GM18499 (cell line): ENCODE measurements around the gene CHRNA3.

Experiments
- ATAC-seq: cut with Tn5 transposase; IDR thresholded peaks from one replicate; pipeline ENCODE4 v1.9.1; 2021; ENCODE audit warnings: moderate number of reproducible peaks; ENCODE audit not compliant: insufficient read depth, unreplicated experiment

The CHRNA3 gene

GRCh38 chr15:78637776-78638435, 17.1 kb upstream of the CHRNA3 start:
- ATAC-seq, result no peak

GRCh38 chr15:78636378-78636859, 15.6 kb upstream of the CHRNA3 start:
- no peak for ATAC-seq

- no peak for ATAC-seq
Measured at GRCh38 chr15:78635346-78635745, 14.6 kb upstream of the CHRNA3 start.

DNA sequence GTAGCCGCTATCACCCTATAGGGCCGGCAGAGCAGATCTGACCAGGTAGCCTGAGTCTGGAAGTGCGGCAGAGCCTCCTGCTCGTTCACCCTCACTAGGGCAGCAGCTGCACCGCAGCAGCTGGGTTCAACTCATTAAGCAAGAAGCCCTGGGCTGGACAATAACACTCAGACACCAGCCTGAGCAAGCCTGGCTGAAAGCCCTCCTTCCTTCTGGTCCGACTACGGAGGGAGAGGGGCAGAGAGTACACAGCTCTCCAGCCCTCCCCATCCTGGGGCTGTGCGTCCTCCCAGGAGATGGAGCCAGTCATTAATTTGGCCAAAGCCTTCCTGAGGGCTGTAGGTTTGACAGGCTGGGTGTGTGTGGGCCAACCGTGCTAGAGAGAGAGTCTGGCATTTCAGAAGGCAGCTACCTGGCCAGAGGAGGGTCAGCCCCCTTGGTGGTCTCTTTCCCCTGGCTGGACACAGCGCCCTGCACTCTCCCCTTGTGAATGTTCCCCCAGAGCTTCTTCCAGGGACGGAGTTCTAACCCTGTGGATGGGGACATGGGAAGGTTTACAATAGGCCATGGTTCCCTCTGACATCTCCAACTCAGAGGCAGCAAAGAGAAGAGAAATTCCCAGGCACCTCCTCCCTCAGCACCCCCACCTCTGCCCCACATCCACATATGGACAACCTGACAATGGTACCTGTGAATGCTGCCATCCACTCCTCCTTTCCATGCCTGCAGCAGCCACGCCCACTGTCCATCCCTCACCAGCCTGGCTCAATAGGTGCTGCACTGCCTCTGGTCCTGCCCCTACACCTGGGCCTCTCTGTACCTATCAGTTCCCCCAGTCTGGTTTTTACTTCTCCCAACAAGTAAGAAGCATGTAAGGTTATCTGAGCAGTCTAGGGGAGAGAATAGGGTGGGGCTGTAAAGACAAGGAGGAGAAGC, 13.7 kb upstream of the CHRNA3 start:
- ATAC-seq, result no peak

GRCh38 chr15:78633348-78633747, 12.6 kb upstream of the CHRNA3 start:
- ATAC-seq, result no peak

DNA sequence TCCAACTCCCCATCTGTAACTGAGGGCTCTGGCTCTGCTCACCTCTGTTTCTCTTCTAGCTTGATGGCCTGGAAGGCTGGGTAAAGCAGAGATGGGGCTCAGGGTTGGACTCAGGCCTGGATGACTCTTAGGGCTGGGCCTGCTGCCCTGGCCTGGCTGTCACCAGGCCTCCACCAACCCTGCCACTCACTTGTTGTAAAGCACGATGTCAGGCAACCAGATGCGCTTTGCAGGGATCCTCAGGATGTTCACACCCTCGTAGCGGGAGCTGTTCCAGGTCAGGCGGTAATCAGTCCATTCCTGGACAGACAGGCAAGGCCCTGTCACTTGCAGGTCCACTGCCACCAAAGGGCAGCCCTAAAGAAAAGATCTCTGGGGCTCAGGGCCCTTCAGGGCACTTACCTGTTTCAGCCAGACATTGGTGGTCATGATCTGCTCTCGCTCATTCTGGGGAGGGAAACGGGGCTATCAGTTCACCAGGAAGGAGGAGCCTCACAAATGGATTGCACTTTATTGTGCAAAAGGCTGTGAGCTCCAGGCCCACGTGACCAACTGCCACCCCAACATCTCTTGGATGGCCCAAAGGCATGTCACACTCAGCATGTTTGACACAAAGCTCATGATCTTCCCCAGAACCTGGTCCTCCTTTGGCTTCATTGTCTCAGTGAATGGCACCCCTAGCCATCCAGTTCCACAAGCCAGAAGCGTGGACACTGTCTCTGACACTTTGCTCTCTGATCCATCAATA, 10.3 kb upstream of the CHRNA3 start:
- ATAC-seq, result no peak

GRCh38 chr15:78629716-78630065, 8.9 kb upstream of the CHRNA3 start:
- ATAC-seq, result no peak

DNA sequence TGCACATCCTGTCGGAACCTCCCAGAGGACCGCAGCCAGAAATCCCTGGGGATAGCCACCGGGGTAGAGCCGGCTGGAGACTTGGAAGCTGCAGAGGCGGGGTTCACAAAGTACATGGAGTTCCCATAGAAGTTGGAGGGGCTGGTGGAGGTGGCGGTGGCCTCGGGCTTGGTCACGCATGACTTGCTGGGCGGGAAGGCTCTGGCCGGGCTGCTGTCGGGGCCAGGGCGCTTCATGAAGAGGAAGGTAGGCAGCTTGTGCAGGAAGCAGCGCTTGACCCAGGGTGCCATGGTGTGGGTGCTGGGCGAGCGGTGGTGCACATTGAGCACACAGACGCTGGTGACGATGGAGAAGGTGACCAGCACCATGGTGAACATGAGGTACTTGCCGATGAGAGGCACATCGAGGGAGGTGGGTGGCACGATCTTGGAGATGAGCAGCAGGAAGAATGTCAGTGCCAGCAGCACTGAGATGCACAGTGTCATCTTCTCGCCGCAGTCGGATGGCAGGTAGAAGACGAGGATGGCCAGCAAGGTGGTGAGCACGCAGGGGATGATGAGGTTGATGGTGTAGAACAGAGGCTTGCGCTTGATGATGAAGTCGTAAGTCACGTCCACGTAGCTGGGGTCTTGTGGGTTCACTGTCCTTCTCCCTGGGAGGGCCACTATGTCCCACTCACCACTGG, 8.4 kb upstream of the CHRNA3 start:
- ATAC-seq, result no peak

DNA sequence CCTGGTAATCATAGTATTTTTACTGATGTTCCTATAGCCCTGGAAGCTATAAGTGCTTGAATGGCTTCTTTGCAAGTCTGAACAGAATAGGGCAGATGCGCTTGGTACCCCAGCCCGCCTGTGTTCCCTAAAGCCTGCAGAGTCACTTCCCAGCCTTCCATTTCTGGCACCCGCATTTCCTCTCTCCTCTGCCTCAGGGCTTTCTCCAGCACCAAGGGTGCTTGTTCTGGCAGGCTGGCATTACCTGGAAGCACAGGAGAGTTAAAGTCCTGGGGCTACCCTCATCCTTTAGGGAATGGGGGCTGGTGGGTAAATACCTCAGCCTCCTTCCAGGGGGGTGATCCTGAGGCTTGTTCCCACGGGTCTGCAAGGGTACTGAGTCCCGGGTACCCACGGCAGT, 7.4 kb upstream of the CHRNA3 start:
- ATAC-seq, result no peak

- ATAC-seq, result no peak
Measured at GRCh38 chr15:78627348-78627747, 6.6 kb upstream of the CHRNA3 start.

DNA sequence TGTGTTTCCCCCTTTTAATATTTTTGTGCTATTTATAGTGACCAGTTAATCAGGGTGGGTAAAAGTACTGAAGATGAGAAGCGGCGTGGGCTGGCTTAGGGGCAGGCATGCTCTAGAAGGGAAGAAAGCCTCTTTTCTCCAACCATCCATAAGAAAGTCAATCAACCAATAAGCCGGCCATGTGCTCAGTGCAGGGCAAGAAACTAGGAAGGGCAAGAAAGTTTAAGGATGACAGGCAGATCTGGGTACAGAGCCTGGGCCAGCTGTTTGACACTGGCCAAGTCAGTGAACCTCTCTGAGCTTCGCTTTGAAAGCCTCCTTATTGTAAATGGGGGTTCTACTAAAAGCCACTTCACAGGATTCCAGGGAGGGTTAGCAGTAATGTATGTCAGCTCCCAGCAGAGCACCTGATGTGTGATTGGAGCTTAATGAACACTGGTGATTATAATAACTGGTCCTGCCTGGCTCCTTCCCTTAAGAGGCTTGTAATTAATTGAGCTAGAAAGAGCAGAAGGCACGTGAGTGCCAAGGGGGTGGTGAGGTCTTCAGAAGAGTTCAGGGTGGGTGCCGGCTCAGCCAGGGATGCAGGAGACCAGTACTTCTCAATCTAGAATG, 5.7 kb upstream of the CHRNA3 start:
- ATAC-seq, result no peak

DNA sequence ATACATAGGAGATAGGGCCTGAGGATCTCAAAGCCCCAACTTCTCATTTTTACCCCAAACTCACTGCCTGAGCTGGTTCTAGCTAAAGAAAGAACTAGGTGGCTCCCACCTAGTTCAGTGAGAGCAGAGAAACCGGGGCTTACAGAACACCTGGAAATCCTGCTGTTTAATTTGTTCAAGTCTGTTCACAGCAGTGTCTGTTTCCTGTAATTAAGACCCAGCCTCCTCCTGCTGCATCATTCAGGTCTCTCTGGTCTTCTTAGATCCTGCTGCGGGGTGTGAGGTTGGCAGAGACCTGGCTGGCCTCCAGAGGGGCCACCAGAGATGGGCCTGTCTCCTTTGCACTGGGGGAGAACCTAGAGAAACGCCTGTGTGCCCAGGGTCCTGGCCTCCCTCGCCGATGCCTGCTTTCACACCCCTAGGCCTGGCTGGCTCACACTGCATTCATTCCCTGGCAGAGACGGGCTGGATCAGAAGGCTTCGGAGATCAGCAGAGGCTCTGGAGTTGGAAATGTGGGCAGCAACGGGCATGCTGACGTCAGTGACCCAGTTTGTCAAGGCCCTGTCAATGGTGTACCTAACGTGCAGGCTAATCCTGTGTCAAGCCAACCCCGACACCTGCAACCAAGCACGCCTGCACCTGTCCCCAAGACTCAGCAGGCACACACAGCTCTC, 4.9 kb upstream of the CHRNA3 start:
- ATAC-seq, result no peak

DNA sequence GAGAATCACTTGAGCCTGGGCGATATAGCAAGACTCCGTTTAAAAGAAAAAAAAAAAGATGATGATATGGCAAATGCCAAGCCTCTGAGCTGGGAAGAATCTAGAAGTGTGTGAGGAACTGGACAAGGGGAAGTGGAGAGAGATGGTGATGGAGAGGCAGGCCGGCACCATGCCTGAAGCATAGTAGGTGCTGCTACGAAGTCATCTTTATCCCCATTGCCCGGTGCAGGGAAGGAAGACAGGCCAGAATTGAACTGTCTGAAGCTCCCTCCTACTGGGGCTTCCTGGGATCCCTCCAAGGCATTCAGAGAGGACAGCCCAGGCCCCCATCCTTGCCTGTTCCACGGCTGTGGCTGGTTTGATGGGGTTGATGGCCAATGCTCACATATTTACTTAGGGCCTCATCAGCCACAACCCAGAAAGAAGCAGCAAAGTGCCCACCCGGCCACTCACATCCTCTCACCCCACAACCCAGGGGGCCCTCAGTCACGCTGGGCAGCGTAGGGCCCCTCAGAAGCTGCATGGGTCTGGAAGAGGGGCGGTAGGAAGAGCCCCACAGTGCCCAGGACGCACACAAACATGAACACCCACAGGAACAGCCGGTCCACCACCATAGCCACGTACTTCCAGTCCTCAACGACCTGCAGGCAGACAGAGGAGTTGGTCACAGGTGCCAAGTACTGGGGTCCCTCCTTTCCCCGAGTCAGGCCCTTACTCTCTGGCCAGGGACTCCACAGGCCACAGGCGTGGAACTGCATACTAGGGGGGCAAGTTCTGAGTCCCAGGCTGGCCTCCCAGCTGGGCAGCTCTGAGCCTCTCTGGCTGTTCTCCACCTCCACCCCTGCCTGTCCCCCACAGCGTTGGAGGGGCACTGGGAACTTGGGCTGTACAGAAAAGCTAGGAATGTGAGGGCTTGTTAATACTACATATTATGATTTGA, 4.1 kb upstream of the CHRNA3 start:
- ATAC-seq, result no peak

- no peak for ATAC-seq
Measured at GRCh38 chr15:78623786-78624497, 3.1 kb upstream of the CHRNA3 start.

DNA sequence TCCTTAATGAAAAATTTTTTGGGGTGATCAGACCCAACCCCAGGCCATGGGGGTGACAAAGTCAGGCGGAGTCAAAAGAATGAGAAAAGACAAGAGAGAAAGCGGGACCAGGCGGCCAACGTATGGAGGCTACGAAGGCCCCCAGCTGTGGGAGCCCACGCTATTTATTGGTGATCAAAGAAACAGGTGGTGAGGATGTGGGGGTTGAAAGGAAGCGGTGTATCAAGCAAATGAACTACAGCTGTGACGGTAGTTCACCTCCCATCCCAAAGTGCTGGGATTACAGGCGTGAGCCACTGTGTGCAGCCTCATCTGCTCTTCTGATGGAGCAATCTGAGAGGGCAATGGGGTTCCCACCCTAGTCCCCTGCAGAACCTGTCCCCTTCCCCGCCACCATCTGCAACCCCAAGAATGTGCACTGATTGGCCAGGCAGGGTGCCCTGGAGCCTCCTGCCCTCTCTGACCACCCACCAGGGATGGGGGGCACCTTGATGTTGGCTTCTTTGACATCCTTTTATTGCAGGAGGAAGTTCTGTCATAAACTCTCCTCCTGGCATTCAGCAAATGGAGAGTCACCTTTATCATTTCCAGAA, 1.1 kb upstream of the CHRNA3 start:
- ATAC-seq, result no peak

GRCh38 chr15:78620021-78620526, 722 bp downstream of the CHRNA3 start:
- ATAC-seq, result no peak
